Hippocampal formation (tissue), 2 donors: ENCODE results near the gene TBC1D10B.
A peak's percentile ranks its signal among the peaks of the same experiment; 100 is the strongest.
"Not testable (repeated sequence)": the region's sequence is repeated elsewhere in the genome, so short reads cannot be mapped to it uniquely, and the experiment has no call there.

Experiments used
- DNase-seq, 2 donors: peaks; one replicate each; lab custom pipeline; 2025; lab: John Stamatoyannopoulos, UW

Gene TBC1D10B

GRCh38 chr16:30397776-30398660 lies 27.7 kb upstream of the TBC1D10B start:
- DNase-seq = no peak

GRCh38 chr16:30397056-30397455 lies 26.8 kb upstream of the TBC1D10B start:
- DNase-seq = no peak

- not testable (repeated sequence) for DNase-seq
These were observed 26.3 kb upstream of the TBC1D10B start for GRCh38 chr16:30396627-30397026.

- DNase-seq = peak in 1 of 2 donors; percentile 23
These were observed 25.8 kb upstream of the TBC1D10B start for GRCh38 chr16:30395992-30396585.

- DNase-seq = peak; percentile 80 to 87
These were observed 25.1 kb upstream of the TBC1D10B start, which contains the start of gene ZNF48 for GRCh38 chr16:30395155-30395991. ZNF48 (plus strand) TSS chr16:30395420; CDS start chr16:30395795, 375 bp downstream.

GRCh38 chr16:30394592-30395154 lies 24.4 kb upstream of the TBC1D10B start:
- DNase-seq = no peak

- no peak for DNase-seq
These were observed 13.2 kb upstream of the TBC1D10B start for GRCh38 chr16:30383521-30383920.

GRCh38 chr16:30382111-30382881 lies 12.0 kb upstream of the TBC1D10B start, which contains the start of gene SEPTIN1:
SEPTIN1 (minus strand) TSS chr16:30382561; CDS start chr16:30382542, 19 bp downstream.
- DNase-seq = no peak

- DNase-seq = no peak
These were observed 11.2 kb upstream of the TBC1D10B start for GRCh38 chr16:30381291-30382041.

- no peak for DNase-seq
These were observed 10.5 kb upstream of the TBC1D10B start for GRCh38 chr16:30380803-30381208.

- no peak for DNase-seq
These were observed 9.9 kb upstream of the TBC1D10B start for GRCh38 chr16:30380072-30380802.

- no peak for DNase-seq
These were observed 9.0 kb upstream of the TBC1D10B start for GRCh38 chr16:30379158-30379783.

- DNase-seq = peak; percentile 98 to 99
These were observed 8.2 kb upstream of the TBC1D10B start for GRCh38 chr16:30378236-30379157.

GRCh38 chr16:30377812-30378235 lies 7.5 kb upstream of the TBC1D10B start:
- DNase-seq = peak; percentile 83 to 92

- DNase-seq = no peak
These were observed 6.9 kb upstream of the TBC1D10B start for GRCh38 chr16:30377050-30377811.

- DNase-seq = no peak
These were observed 6.2 kb upstream of the TBC1D10B start for GRCh38 chr16:30376461-30376902.

- no peak for DNase-seq
These were observed 5.6 kb upstream of the TBC1D10B start for GRCh38 chr16:30375864-30376263.
